GM18909 (cell line): ENCODE measurements around the gene SPRR1B.
"Not testable (repeated sequence)": the region's sequence is repeated elsewhere in the genome, so short reads cannot be mapped to it uniquely, and the experiment has no call there.

Experiments
- ATAC-seq: cut with Tn5 transposase; IDR thresholded peaks from one replicate; pipeline ENCODE4 v1.9.1; 2021; ENCODE audit warnings: mild to moderate bottlenecking; ENCODE audit not compliant: unreplicated experiment, poor library complexity

SPRR1B gene

GRCh38 chr1:153032677-153033308 lies 1.8 kb downstream of the SPRR1B start:
- ATAC-seq = no peak

GRCh38 chr1:153035211-153035610 lies 4.2 kb downstream of the SPRR1B start:
- no peak for ATAC-seq

GRCh38 chr1:153040950-153041631 lies 10.1 kb downstream of the SPRR1B start, which contains the start of gene SPRR2D:
SPRR2D (minus strand) TSS chr1:153041120; CDS start chr1:153040346, 774 bp downstream.
- no peak for ATAC-seq

GRCh38 chr1:153049211-153049610 lies 18.2 kb downstream of the SPRR1B start:
- ATAC-seq = no peak

- not testable (repeated sequence) for ATAC-seq
Observed at GRCh38 chr1:153056111-153056510, 25.1 kb downstream of the SPRR1B start.

GRCh38 chr1:153057375-153057774 lies 26.4 kb downstream of the SPRR1B start, which contains the start of gene SPRR2A:
SPRR2A (minus strand) TSS chr1:153057512; CDS start chr1:153056735, 777 bp downstream.
- no peak for ATAC-seq

DNA sequence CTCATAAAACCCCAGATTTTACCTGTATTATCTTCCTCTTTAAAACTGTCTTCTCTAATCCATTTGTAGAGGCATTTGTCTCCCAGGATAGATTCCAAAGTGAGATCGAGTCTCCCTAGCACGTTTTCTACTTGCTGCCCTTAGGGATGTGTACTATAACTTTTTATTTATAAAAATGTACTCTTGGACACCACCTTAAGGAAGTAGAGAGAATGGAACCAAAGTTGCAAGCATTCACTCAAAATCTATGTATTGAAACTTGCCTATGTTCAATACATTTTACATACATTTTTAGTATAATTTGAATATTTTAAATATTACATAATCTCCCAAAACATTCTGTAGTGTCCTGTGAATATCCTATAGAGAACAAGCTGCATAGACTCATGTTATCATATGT lies 27.2 kb downstream of the SPRR1B start:
- no peak for ATAC-seq

DNA sequence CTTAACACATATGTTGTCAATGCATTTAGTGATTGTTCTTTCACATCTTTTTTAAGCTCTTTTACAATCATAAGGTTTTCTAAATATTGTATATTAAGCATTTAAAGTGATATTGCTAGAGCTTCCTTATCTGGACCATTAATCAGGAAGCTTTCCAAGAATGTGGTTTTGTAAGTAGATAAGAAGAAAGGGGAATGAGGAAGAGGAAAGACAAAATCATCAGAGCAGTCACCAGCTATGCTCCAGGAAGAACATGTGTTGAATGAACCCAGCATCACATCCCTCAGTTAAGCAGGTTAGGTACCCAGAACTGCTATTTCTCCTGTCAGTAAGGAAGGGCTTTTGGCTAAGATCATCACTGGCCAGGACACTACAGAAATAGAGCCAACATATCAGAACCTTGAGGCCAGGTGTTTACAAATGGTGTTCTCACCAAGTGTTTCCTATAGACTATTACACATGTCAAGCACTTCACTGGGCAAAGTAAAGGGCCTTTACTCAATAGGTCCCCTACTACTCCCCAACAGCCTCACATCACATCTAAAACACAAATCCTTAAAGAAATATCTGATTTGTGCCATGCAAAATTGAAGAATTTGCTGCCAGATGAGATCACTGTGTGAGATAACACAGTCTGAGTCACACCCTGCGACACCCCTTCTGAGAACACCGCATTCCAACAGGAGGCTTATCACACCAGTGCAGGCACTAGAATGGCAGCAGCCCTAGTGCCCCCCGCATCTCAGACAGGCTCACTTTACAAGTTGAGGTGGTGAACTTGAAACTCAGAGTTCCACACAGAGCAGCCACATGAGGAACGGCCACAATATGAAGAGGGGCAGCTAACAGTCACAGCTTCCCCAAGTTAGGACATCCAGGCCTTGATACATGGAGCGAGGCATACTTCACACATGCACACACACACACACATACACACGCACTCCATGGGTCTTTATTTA lies 28.1 kb downstream of the SPRR1B start:
- no peak for ATAC-seq

- ATAC-seq = no peak
Observed at GRCh38 chr1:153070243-153070642, 39.2 kb downstream of the SPRR1B start.

- no peak for ATAC-seq
Observed at GRCh38 chr1:153071511-153071910, 40.5 kb downstream of the SPRR1B start, which contains the start of gene SPRR2B. SPRR2B (minus strand) TSS chr1:153071611; CDS start chr1:153070839, 772 bp downstream.

GRCh38 chr1:153072806-153073726 lies 42.1 kb downstream of the SPRR1B start:
- no peak for ATAC-seq

DNA sequence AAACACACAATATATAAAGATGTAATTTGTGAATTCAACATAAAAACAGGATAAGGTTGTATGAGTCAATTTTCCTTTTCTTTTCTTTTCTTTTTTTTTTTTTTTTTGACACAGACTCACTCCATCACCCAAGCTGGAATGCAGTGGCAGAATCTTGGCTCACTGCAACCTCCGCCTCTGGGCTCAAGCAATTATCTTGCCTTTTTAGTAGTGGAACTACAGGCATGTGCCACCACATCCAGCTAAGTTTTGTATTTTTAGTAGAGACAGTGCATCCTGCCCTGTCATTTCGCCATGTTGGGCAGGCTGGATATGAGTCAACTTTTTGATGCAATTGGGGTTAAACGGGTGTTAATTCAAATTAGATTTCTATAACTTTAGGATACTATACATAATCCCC lies 50.7 kb downstream of the SPRR1B start:
- ATAC-seq = no peak
